HG02571 (cell line): ENCODE measurements around the gene LRMDA.

Experiments
- ATAC-seq: cut with Tn5 transposase; IDR thresholded peaks from one replicate; pipeline ENCODE4 v1.9.1; 2021; ENCODE audit warnings: mild to moderate bottlenecking, moderate library complexity; ENCODE audit not compliant: unreplicated experiment

The LRMDA gene

GRCh38 chr10:76433161-76434005 lies 1002.0 kb downstream of the LRMDA start:
- ATAC-seq: no peak

GRCh38 chr10:76435157-76435556 lies 1003.7 kb downstream of the LRMDA start:
- ATAC-seq: no peak

GRCh38 chr10:76436401-76436811 lies 1005.0 kb downstream of the LRMDA start:
- ATAC-seq: no peak

GRCh38 chr10:76436981-76437380 lies 1005.6 kb downstream of the LRMDA start:
- ATAC-seq: no peak

GRCh38 chr10:76440426-76440825 lies 1009.0 kb downstream of the LRMDA start:
- no peak for ATAC-seq

- no peak for ATAC-seq
These were observed 1010.7 kb downstream of the LRMDA start for GRCh38 chr10:76442113-76442512.

- no peak for ATAC-seq
These were observed 1012.8 kb downstream of the LRMDA start for GRCh38 chr10:76444034-76444800.

GRCh38 chr10:76447578-76447977 lies 1016.2 kb downstream of the LRMDA start:
- ATAC-seq: no peak

GRCh38 chr10:76451911-76452310 lies 1020.5 kb downstream of the LRMDA start:
- no peak for ATAC-seq

GRCh38 chr10:76453332-76453731 lies 1021.9 kb downstream of the LRMDA start:
- no peak for ATAC-seq

GRCh38 chr10:76453997-76454396 lies 1022.6 kb downstream of the LRMDA start:
- ATAC-seq: no peak

- ATAC-seq: no peak
These were observed 1023.2 kb downstream of the LRMDA start for GRCh38 chr10:76454506-76455140.

GRCh38 chr10:76456197-76456596 lies 1024.8 kb downstream of the LRMDA start:
- no peak for ATAC-seq

GRCh38 chr10:76459016-76459730 lies 1027.7 kb downstream of the LRMDA start:
- no peak for ATAC-seq

GRCh38 chr10:76461024-76461423 lies 1029.6 kb downstream of the LRMDA start:
- no peak for ATAC-seq

- no peak for ATAC-seq
These were observed 1031.7 kb downstream of the LRMDA start for GRCh38 chr10:76463111-76463510.

- no peak for ATAC-seq
These were observed 1035.5 kb downstream of the LRMDA start for GRCh38 chr10:76466836-76467503.

- ATAC-seq: no peak
These were observed 1038.3 kb downstream of the LRMDA start for GRCh38 chr10:76469675-76470074.

GRCh38 chr10:76479103-76479790 lies 1047.8 kb downstream of the LRMDA start:
- no peak for ATAC-seq

GRCh38 chr10:76481178-76481577 lies 1049.8 kb downstream of the LRMDA start:
- no peak for ATAC-seq
